ENCODE measurements around the gene PTPN1.
"Not testable (repeated sequence)": the region's sequence is repeated elsewhere in the genome, so short reads cannot be mapped to it uniquely, and the experiment has no call there.

PTPN1 gene

DNA sequence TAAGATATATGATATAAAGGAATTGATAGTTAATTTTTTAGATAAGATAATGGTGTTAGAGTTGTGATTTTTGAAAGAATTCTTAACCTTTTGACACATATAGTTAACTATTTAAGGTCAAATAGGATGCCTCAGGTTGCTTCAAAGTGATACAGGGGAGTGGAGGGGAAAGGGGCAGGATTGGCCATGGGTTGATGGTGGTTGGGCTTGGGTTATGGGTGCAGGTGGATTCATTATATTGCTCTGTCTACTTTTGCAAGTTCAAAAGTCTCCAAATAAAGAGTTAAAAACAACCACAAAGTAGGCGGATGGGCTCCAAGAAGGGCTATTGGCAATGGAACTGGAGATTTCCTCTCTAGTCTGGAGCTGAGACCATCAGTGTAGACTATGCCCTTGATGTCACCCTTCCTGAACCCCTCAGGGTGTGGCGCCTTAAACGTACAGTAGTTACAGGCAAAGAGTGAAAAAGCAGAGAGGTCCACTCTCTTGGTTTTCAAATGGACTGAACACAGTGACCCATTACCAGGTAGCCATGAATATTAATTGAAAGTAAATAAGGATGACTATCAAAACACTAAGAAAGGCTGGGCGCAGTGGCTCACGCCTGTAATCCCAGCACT, 81.2 kb downstream of the PTPN1 start:
- H3K4me3 ChIP-seq (ENCODE audit: low read length) = no peak overlapping the region
- H3K36me3 ChIP-seq (ENCODE audit: insufficient read depth, low read length) = peaks cover 10% of the 10 kb centered on the region; the same call in 1 of the 2 replicates
- no peak overlapping the region for H3K9ac ChIP-seq (ENCODE audit: low read depth, low read length)
- H3K9me3 ChIP-seq (ENCODE audit: insufficient read depth, low read depth, low read length) = no peaks in the 10 kb centered on the region
- no peak overlapping the region for H3K27ac ChIP-seq (ENCODE audit: low read depth, low read length)
- H3K4me1 ChIP-seq (ENCODE audit: insufficient read depth, low read length) = no peaks in the 10 kb centered on the region
- no peaks in the 10 kb centered on the region for H3K27me3 ChIP-seq (ENCODE audit: insufficient read depth, low read length)
- WGBS = 92% methylated on average over 5 of the region's 5 CpGs

DNA sequence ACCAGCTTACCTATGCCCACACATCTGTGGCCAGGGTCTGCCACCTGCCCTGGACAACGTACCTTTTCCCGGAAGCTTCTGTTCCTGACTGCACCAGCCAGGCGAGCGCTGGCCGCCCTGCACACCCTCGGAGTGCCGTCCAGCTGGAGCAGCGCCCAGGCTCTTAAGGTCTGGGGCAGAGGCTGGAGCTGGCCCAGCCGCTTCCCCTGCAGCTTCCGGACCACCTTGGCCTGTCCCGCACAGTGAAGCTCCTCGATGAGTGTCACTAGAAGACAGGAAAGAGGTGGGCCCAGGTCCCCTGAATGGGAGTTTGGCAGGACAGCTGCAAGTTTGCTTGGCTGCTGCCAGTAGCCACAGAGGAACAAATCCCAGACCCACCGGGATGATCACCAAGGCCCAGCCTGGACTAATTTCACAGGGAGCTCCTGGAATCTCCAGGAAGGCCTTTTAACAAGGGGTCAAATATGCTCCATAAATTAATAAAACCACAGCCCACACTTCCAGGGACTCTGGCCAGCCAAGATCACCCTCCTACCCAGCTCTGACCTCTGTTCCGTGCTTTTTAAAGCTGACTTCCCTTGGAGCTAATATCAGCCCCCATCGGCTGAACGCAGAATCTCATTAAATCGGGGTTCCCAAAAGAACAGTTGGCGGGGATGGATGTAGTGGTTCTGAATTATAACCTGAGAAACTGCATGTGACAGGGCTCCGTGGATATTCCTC, 82.3 kb downstream of the PTPN1 start:
- Histone ChIP-seq H3K36me3 (ENCODE audit: insufficient read depth, low read length) (peaks cover 4% of the 10 kb centered on the region; the same call in 1 of the 2 replicates), H3K27me3 (ENCODE audit: insufficient read depth, low read length) (no peaks in the 10 kb centered on the region), H3K27ac (ENCODE audit: low read depth, low read length) (no peak overlapping the region), H3K9me3 (ENCODE audit: insufficient read depth, low read depth, low read length) (no peaks in the 10 kb centered on the region), H3K9ac (ENCODE audit: low read depth, low read length) (no peak overlapping the region), H3K4me3 (ENCODE audit: low read length) (no peak overlapping the region), H3K4me1 (ENCODE audit: insufficient read depth, low read length) (no peaks in the 10 kb centered on the region)
- WGBS = 96% methylated on average over 19 of the region's 19 CpGs

DNA sequence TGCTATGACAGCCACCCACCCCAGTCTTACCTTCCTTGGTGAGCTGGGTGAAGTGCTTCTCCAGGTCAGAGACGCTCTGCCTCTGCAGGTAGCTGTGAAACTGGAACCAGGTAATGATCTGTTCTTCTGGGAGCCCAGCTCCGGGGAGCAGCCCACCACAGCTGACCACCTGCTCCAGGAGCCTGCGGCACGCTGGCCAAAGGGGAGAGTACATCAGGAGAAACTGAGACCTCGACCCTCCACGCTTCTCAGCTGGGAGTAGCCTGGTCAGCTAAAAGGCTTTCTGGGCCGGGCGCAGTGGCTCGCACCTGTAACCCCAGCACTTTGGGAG, 82.8 kb downstream of the PTPN1 start:
- no peak overlapping the region for H3K4me3 ChIP-seq (ENCODE audit: low read length)
- H3K27ac ChIP-seq (ENCODE audit: low read depth, low read length) = no peak overlapping the region
- H3K27me3 ChIP-seq (ENCODE audit: insufficient read depth, low read length) = no peaks in the 10 kb centered on the region
- H3K9me3 ChIP-seq (ENCODE audit: insufficient read depth, low read depth, low read length) = no peaks in the 10 kb centered on the region
- H3K9ac ChIP-seq (ENCODE audit: low read depth, low read length) = no peak overlapping the region
- H3K36me3 ChIP-seq (ENCODE audit: insufficient read depth, low read length) = peaks cover 4% of the 10 kb centered on the region; the same call in 1 of the 2 replicates
- H3K4me1 ChIP-seq (ENCODE audit: insufficient read depth, low read length) = no peaks in the 10 kb centered on the region
- WGBS = 93% methylated on average over 9 of the region's 9 CpGs

DNA sequence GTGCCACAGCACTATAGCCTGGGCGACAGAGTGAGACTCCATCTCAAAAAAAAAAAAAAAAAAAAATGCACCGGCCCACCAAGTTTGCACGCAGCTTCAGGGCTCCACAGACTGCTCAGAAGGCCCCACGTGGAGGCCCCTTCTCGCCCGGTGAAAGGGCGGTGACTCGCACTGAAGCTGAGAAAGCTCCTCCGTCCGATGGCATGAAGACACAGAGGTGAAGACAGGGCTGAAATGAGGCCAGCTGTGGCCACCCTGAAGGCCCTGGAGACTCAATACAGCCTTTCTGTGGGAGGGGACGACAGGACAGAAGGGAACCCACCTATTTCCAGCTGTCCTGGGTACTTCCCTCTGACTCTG, 84.0 kb downstream of the PTPN1 start:
- no peak overlapping the region for H3K4me3 ChIP-seq (ENCODE audit: low read length)
- 84% methylated on average over 11 of the region's 11 CpGs for WGBS
- H3K9me3 ChIP-seq (ENCODE audit: insufficient read depth, low read depth, low read length) = no peaks in the 10 kb centered on the region
- no peaks in the 10 kb centered on the region for H3K27me3 ChIP-seq (ENCODE audit: insufficient read depth, low read length)
- H3K27ac ChIP-seq (ENCODE audit: low read depth, low read length) = no peak overlapping the region
- H3K9ac ChIP-seq (ENCODE audit: low read depth, low read length) = no peak overlapping the region
- no peaks in the 10 kb centered on the region for H3K4me1 ChIP-seq (ENCODE audit: insufficient read depth, low read length)
- peaks cover 4% of the 10 kb centered on the region; the same call in 1 of the 2 replicates for H3K36me3 ChIP-seq (ENCODE audit: insufficient read depth, low read length)

DNA sequence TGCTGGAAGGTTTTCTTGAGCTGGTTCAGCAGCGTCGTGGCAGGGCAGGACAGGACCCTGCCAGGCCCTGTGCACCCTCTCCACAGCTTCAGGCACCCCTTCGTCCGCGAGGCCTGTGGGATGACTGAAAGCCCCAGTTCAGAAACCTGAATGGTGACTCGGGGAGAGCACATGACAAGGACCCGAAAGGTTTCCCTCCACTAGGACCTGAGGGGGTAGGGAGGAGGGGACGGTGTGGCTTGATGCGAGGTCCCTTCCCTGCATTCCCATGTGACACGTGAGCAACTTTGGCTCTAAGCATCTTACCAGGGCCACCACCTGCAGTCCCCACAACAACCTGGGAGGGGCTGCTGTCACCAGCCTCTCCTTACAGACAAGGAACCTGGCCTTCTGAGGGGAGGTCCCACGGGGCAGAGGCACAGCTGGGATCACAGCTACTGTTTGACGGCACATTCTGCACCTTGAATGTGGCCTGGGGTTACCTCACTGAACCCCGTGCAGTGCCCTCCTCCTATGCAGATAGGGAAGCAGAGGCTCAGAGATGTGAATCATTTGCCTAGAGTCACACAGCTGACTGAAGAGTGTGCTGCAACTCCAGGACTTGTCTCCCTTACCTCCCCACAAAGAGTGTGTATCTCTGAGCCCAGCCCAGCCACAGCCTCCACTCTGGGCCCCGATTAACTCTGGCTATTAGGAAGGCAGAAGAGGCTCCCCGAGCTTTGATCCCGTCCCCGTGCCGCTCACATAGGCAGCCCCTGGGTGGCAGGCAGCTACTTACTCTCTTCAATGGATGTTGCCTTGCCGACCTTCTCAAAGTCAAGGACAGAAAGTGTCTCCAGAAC, 84.6 kb downstream of the PTPN1 start:
- Histone ChIP-seq H3K4me1 (ENCODE audit: insufficient read depth, low read length) (no peaks in the 10 kb centered on the region), H3K9me3 (ENCODE audit: insufficient read depth, low read depth, low read length) (no peaks in the 10 kb centered on the region), H3K9ac (ENCODE audit: low read depth, low read length) (no peak overlapping the region), H3K27me3 (ENCODE audit: insufficient read depth, low read length) (no peaks in the 10 kb centered on the region), H3K4me3 (ENCODE audit: low read length) (no peak overlapping the region), H3K36me3 (ENCODE audit: insufficient read depth, low read length) (peaks cover 1% of the 10 kb centered on the region; the same call in 1 of the 2 replicates), H3K27ac (ENCODE audit: low read depth, low read length) (no peak overlapping the region)
- WGBS = 66% methylated on average over 19 of the region's 19 CpGs

DNA sequence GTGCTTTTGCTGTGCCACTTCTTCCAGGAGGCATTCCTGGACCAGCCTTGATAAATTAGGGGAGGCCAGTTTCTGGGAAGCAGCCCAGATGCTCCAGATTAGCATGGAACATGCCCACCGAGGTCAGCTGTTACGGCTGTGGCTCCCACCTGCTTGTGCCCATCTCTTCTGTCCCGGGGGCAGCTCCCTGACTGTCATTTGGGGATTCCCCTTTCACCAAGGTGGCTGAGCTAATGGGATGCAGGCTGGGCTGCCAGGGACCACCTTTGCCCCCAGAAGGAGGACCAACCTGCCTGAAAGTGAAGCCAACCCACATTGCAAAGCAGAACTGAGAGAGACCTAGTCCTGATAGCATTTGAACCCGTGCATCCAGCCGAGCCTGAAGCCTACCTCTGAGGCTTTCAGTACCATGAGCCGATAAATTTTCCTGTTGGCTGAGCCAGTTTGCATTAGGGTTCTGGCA, 85.3 kb downstream of the PTPN1 start:
- Histone ChIP-seq H3K27ac (ENCODE audit: low read depth, low read length) (no peak overlapping the region), H3K4me1 (ENCODE audit: insufficient read depth, low read length) (no peaks in the 10 kb centered on the region), H3K9me3 (ENCODE audit: insufficient read depth, low read depth, low read length) (no peaks in the 10 kb centered on the region), H3K4me3 (ENCODE audit: low read length) (no peak overlapping the region), H3K36me3 (ENCODE audit: insufficient read depth, low read length) (no peaks in the 10 kb centered on the region), H3K9ac (ENCODE audit: low read depth, low read length) (no peak overlapping the region), H3K27me3 (ENCODE audit: insufficient read depth, low read length) (no peaks in the 10 kb centered on the region)
- WGBS = 87% methylated on average over 6 of the region's 6 CpGs

DNA sequence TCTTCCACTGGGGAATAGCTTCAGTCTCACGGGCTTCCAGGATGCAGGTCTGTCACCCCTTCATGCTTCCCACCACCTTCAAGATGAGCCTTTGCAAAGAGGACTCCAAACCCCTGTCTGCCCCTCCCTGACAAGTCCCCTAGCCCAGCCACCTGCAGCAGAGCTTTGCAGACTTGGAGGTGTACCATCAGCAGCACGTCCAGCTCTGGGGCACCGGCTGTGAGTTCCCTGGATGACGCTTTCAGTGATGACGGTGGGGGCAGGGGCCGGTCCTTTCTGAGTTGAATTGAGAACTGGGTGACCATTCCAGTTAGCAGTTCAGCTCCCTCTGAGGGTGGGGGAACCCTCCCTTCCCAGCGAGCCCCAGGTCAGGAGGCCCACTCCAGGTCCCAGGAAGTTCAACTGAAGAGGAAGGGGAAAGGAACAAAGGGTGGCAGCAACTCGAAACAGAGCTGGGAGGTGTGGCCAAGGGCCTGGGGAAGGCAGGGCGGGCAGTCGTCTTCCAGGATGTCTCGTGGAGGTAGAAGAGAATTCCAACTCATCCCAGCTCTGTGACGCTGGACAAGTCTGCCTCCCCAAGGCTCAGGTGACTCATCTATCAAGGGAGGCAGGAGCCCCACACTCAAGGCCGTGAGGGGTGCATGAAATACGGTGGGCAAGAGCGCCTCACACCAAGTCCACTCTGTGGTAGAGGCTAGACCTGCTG, 86.0 kb downstream of the PTPN1 start:
- H3K27ac ChIP-seq (ENCODE audit: low read depth, low read length) = no peak overlapping the region
- no peaks in the 10 kb centered on the region for H3K4me1 ChIP-seq (ENCODE audit: insufficient read depth, low read length)
- no peaks in the 10 kb centered on the region for H3K36me3 ChIP-seq (ENCODE audit: insufficient read depth, low read length)
- H3K9me3 ChIP-seq (ENCODE audit: insufficient read depth, low read depth, low read length) = no peaks in the 10 kb centered on the region
- H3K4me3 ChIP-seq (ENCODE audit: low read length) = no peak overlapping the region
- H3K9ac ChIP-seq (ENCODE audit: low read depth, low read length) = no peak overlapping the region
- WGBS = 67% methylated on average over 15 of the region's 15 CpGs
- no peaks in the 10 kb centered on the region for H3K27me3 ChIP-seq (ENCODE audit: insufficient read depth, low read length)

DNA sequence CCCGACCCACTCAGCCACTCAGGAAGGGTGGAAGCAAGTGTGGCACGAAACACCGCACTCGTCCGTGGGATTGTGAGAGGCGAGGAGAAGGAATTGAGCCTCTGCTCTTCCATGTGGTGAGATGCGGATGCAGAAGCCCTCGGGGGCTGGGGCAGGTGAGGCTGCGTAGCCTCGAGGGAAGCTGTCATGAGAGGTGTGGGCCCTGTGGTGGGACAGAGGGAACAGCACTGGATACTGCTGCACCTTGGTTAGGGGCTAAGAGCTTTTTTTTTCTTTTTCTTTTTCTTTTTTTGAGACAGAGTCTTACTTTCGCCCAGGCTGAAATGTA, 86.5 kb downstream of the PTPN1 start:
- H3K27me3 ChIP-seq (ENCODE audit: insufficient read depth, low read length) = no peaks in the 10 kb centered on the region

DNA sequence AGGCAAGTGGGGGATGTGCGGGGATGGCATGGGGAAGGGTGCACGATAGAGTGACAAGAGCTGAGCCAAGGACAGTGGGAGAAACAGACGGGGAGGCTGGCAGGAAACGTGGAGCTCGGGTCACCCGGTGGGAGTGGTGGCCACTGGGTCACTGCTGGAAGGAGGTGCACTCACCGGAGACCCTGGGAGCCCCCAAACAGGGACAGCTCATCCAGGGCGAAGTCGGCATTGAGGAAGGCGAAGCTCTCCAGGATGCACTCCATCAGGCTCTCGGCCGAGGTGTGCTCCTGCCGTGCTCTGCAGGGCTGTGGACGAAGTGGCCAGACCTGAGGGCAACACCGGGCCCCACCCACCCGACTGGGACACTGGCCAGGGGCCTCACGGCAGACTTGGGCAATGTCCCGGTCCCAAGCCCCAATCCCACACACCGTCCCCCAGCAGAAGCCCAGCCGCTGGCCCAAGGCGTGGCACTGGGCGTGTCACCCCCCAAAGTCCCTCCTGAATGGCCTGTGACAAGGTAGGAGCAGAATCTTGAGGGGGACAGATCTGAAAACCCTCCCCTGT, 87.3 kb downstream of the PTPN1 start:
- Histone ChIP-seq H3K4me1 (ENCODE audit: insufficient read depth, low read length) (no peaks in the 10 kb centered on the region), H3K36me3 (ENCODE audit: insufficient read depth, low read length) (no peaks in the 10 kb centered on the region), H3K27me3 (ENCODE audit: insufficient read depth, low read length) (no peaks in the 10 kb centered on the region), H3K9ac (ENCODE audit: low read depth, low read length) (no peak overlapping the region), H3K9me3 (ENCODE audit: insufficient read depth, low read depth, low read length) (no peaks in the 10 kb centered on the region), H3K4me3 (ENCODE audit: low read length) (no peak overlapping the region), H3K27ac (ENCODE audit: low read depth, low read length) (no peak overlapping the region)
- WGBS = 94% methylated on average over 22 of the region's 22 CpGs

More for the DNA sequence above, 86.5 kb downstream of the PTPN1 start:
- Histone ChIP-seq H3K27ac (ENCODE audit: low read depth, low read length) (no peak overlapping the region), H3K4me3 (ENCODE audit: low read length) (no peak overlapping the region), H3K36me3 (ENCODE audit: insufficient read depth, low read length) (no peaks in the 10 kb centered on the region), H3K9ac (ENCODE audit: low read depth, low read length) (no peak overlapping the region), H3K4me1 (ENCODE audit: insufficient read depth, low read length) (no peaks in the 10 kb centered on the region), H3K9me3 (ENCODE audit: insufficient read depth, low read depth, low read length) (no peaks in the 10 kb centered on the region)
- 90% methylated on average over 11 of the region's 11 CpGs for WGBS

DNA sequence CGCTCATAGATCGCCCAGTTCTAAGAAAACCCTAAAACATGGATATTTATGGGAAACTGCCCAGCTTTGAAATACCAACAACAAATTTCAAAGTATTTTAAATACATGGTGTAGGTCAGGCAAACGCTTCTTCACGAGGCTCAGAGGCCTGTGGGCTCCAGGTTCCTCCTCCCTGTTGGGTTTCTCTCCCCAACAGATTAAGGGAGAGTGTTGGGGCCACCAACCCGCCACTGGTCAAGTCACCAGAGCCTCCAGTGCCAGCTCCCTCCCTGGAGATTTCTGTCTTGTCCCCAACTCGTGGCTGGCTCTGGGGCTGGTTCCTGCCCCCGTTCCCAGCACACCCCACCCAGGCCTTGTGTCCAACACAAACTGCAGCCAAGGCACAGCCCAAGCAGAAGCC, 87.9 kb downstream of the PTPN1 start:
- H3K27ac ChIP-seq (ENCODE audit: low read depth, low read length) = no peak overlapping the region
- 84% methylated on average over 7 of the region's 7 CpGs for WGBS
- H3K9me3 ChIP-seq (ENCODE audit: insufficient read depth, low read depth, low read length) = no peaks in the 10 kb centered on the region
- no peak overlapping the region for H3K4me3 ChIP-seq (ENCODE audit: low read length)
- no peak overlapping the region for H3K9ac ChIP-seq (ENCODE audit: low read depth, low read length)
- no peaks in the 10 kb centered on the region for H3K27me3 ChIP-seq (ENCODE audit: insufficient read depth, low read length)
- H3K4me1 ChIP-seq (ENCODE audit: insufficient read depth, low read length) = no peaks in the 10 kb centered on the region
- no peaks in the 10 kb centered on the region for H3K36me3 ChIP-seq (ENCODE audit: insufficient read depth, low read length)

DNA sequence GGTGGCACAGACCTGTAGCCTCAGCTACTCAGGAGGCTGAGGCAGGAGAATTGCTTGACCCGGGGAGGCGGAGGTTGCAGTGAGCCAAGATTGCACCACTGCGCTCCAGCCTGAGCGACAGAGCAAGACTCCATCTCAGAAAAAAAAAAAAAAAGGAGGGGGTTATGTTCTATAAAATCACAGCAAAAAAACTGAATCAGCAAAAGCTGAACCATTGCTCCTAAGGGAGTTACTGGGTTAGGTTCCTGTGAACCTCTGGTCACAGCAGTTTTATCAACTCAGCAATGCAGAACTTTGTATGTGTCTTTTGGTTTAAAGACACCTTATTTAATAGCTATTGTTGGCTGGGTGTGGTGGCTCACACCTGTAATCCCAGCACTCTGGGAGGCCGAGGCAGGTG, 88.6 kb downstream of the PTPN1 start:
- H3K9ac ChIP-seq (ENCODE audit: low read depth, low read length); H3K9me3 ChIP-seq (ENCODE audit: insufficient read depth, low read depth, low read length); H3K27ac ChIP-seq (ENCODE audit: low read depth, low read length); H3K4me3 ChIP-seq (ENCODE audit: low read length); H3K27me3 ChIP-seq (ENCODE audit: insufficient read depth, low read length); H3K4me1 ChIP-seq (ENCODE audit: insufficient read depth, low read length); H3K36me3 ChIP-seq (ENCODE audit: insufficient read depth, low read length): not testable (repeated sequence)
- WGBS = 96% methylated on average over 4 of the region's 5 CpGs
